HUES6 (cell line): ENCODE results near the gene ANKRD39.
"Not testable (repeated sequence)": the region's sequence is repeated elsewhere in the genome, so short reads cannot be mapped to it uniquely, and the experiment has no call there.

Experiments used
- H3K27ac ChIP-seq: 2 replicates; pipeline ENCODE4 v1.7.0; 2013; ENCODE audit warnings: low read depth, mild to moderate bottlenecking, low read length, inconsistent platforms
- H3K27me3 ChIP-seq: 2 replicates; pipeline ENCODE4 v1.6.1; 2013; ENCODE audit warnings: low read length; ENCODE audit not compliant: control insufficient read depth, insufficient read depth
- H3K36me3 ChIP-seq: 2 replicates; pipeline ENCODE4 v1.6.1; 2013; ENCODE audit warnings: low read length; ENCODE audit not compliant: control insufficient read depth, insufficient read depth
- H3K4me1 ChIP-seq: 2 replicates; pipeline ENCODE4 v1.6.1; 2013; ENCODE audit warnings: low read length; ENCODE audit not compliant: control insufficient read depth, insufficient read depth
- H3K4me3 ChIP-seq: 2 replicates; pipeline ENCODE4 v1.5.1; 2013; ENCODE audit warnings: low read depth, low read length
- H3K9ac ChIP-seq: one replicate; pipeline ENCODE4 v1.6.1; 2013; ENCODE audit warnings: mild to moderate bottlenecking, low read length
- H3K9me3 ChIP-seq: 2 replicates; pipeline ENCODE4 v1.6.1; 2013; ENCODE audit warnings: low read depth, low read length; ENCODE audit not compliant: control insufficient read depth, insufficient read depth

Gene ANKRD39

DNA sequence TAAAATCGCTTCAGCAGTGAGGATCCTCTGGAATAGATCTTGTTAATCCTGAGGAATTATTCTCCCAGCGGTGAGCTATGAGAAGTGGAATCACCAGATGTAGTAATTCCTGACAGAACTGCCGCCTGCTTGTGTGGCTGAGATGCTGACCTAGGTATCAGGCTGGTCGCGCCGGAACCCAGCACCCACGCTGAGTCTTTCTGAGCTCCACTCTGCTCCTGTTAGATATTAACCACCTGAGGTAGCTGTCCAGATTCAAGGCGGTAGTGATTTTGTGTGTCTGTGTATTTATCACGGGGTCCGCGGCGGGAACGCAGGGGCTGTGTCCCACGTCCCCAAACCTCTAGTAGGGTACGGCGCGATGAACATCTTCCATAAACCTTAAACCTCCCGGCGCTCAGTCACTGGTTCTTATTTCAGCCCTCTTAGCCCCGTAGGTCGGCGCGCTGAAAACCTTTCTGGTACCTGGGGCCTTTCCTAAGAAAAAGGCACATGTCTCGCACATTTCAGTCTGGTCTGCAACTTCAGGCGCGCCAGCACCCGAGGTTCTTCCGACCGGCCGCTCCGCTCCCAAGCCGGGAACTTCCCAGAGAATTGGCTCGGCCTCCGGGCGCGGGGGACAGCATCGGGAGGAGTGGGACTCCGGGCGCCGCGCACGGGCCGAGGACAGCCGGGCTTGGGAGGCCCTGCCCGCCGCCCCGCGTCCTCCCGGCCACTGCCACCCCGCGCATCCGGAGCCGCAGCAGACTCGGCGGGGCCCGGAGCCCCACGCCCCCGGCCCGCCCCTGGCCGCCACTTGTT is 42.3 kb downstream of the ANKRD39 start:
- Histone ChIP-seq H3K4me1 (peaks cover 33% of the 10 kb centered on the region), H3K27ac (no peak overlapping the region), H3K36me3 (peaks cover 13% of the 10 kb centered on the region), H3K4me3 (peak overlapping the region; percentile 94), H3K9me3 (no peaks in the 10 kb centered on the region), H3K27me3 (peaks cover 10% of the 10 kb centered on the region; the same call in 1 of the 2 replicates), H3K9ac (peak overlapping the region; percentile 35)

DNA sequence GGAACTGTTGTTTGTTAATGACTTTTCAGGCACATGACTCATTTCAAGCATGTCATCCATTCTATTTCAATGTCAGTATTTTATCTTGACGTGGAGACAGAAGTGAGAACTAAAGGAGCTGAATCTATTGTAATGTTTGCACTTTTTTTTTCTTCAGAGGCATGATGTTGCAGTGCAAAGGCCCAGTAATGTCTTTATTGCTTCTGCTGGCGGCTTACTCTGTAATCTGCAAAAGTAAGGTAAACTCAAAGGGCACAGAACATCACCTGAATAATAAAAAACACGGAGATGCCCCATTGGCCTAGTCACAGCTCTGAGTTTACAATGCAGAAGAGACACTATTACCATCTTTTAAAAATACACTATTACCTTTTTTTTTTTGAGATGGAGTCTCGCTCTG is 44.2 kb downstream of the ANKRD39 start:
- Histone ChIP-seq H3K36me3 (peaks cover 10% of the 10 kb centered on the region), H3K4me3 (no peak overlapping the region), H3K9ac (no peak overlapping the region), H3K4me1 (peaks cover 14% of the 10 kb centered on the region), H3K9me3 (no peaks in the 10 kb centered on the region), H3K27me3 (peaks cover 10% of the 10 kb centered on the region; the same call in 1 of the 2 replicates), H3K27ac (no peak overlapping the region)

DNA sequence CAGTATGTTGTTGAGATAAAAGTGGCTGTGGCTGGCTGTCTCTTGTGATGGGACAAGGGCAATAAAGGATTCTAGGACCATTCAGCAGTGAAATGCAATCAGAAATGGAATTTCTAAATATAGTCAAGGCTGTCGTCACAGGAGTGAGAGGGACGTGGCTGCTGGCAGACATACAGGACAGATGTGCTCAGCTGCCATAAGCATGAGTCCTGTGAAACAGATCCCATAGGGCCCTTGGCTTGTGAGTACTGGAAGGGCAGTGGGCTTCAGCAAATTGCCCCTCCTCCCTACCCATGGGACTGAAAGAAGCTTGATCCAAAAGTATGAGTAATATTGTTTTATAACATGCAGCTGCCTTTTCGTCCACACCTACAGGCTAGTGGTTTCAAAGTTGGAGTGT is 45.9 kb downstream of the ANKRD39 start:
- Histone ChIP-seq H3K4me3 (no peak overlapping the region), H3K9me3 (no peaks in the 10 kb centered on the region), H3K4me1 (no peaks in the 10 kb centered on the region), H3K27ac (no peak overlapping the region), H3K9ac (no peak overlapping the region), H3K27me3 (no peaks in the 10 kb centered on the region), H3K36me3 (peaks cover 7% of the 10 kb centered on the region; the same call in 1 of the 2 replicates)

DNA sequence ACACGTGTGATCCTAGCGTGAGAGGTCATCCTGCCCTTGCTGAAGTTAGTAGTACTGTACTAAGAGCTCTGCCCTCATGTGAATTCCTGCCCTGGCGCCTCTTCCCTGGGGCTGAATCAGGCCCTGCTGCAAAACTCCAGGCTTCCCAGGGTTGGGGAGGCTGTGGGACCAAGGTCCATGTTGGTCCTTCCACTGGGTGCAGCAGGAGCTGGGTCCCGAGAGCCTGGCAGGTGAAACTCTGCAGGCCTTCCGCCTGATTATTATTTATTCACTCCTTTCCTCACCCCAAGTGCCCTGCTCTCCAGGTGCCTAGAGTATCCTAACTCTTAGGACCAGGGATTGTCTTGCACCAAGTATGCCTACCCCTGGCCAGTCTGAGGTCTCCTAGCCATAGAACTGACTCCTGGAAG is 47.0 kb downstream of the ANKRD39 start:
- no peaks in the 10 kb centered on the region for H3K4me1 ChIP-seq
- peaks cover 7% of the 10 kb centered on the region; the same call in 1 of the 2 replicates for H3K36me3 ChIP-seq
- H3K9ac ChIP-seq = no peak overlapping the region
- no peak overlapping the region for H3K4me3 ChIP-seq
- no peaks in the 10 kb centered on the region for H3K27me3 ChIP-seq
- no peaks in the 10 kb centered on the region for H3K9me3 ChIP-seq
- H3K27ac ChIP-seq = no peak overlapping the region

DNA sequence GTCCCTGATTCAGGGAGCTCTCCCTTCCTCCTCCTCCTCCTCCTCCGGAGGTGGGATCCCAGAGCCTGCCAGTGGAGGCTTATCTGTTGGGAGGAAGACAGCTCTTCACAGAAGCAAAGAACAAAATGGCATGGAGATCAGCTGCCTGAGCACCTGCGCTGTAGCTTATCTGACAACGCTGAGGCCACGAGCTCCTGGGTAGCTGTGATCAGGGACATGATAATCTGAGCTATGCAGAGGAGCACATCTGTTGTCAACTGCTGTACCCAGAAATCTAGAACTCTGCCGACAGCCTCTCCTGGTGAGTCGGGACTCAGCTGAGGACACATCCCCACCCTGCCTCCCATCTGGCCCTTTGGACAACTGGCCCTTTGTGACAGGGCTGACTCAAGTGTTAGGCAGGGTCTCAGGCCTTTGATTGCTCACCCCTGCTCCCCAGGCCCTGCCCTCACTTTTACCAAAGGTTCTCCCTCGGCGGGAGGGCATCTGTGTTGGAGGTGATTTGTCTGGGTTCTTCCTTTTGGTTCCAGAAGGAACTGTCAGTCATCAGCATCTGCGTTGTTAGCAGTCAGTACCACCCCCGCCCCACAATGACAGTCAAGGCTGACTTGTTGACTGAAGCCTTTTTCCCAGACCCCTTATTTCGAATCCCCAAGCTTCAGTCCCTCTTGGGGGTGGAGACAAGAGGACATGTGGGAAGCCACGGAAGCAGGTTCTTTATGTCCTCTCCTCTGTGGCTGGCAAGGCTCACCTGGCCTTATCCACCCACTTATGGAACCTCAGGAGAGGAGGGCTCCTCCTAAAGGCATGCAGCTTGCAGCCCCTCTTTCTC is 47.6 kb downstream of the ANKRD39 start:
- H3K9me3 ChIP-seq = no peaks in the 10 kb centered on the region
- no peaks in the 10 kb centered on the region for H3K27me3 ChIP-seq
- no peak overlapping the region for H3K4me3 ChIP-seq
- H3K27ac ChIP-seq = no peak overlapping the region
- peaks cover 7% of the 10 kb centered on the region; the same call in 1 of the 2 replicates for H3K36me3 ChIP-seq
- H3K9ac ChIP-seq = no peak overlapping the region
- H3K4me1 ChIP-seq = no peaks in the 10 kb centered on the region

- no peaks in the 10 kb centered on the region for H3K9me3 ChIP-seq
- H3K27ac ChIP-seq = no peak overlapping the region
- H3K4me1 ChIP-seq = no peaks in the 10 kb centered on the region
- peaks cover 7% of the 10 kb centered on the region; the same call in 1 of the 2 replicates for H3K36me3 ChIP-seq
- no peak overlapping the region for H3K4me3 ChIP-seq
- H3K27me3 ChIP-seq = no peaks in the 10 kb centered on the region
- no peak overlapping the region for H3K9ac ChIP-seq
Observed at GRCh38 chr2:96809216-96809882, 48.5 kb downstream of the ANKRD39 start.

DNA sequence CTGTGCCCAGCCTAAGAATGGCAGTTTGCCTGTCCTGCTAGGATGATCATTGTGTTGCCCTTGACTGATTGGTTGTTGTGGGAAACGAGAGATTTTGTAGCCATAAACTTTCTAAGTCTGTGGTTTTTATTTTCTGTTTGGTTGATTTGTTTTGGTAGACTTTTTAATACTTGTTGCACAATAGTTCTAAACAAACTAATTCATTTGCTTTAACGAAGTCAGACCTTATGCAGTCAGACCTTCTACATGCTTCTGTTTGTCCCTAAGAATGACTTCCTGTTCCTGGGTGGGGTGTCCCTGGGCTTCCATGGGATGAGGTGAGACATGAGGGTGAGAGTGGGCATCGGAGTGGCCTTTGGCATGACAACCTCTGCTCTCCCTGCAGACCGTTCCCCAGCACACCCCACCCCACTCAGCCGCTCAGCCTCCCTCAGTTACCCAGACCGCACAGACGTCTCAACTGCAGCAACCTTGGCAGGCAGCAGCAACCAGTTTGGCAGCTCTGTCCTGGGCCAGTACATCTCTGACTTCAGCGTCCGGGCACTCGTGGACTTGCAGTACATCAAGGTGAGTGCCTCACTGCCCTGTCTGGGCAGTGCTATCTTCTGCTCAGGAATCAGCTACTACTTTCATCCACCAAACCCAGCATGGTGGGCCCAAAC is 49.5 kb downstream of the ANKRD39 start:
- Histone ChIP-seq H3K36me3 (peaks cover 7% of the 10 kb centered on the region; the same call in 1 of the 2 replicates), H3K9me3 (no peaks in the 10 kb centered on the region), H3K4me1 (no peaks in the 10 kb centered on the region), H3K9ac (no peak overlapping the region), H3K27me3 (no peaks in the 10 kb centered on the region), H3K27ac (no peak overlapping the region), H3K4me3 (no peak overlapping the region)

GRCh38 chr2:96807127-96807471 is 50.7 kb downstream of the ANKRD39 start:
- Histone ChIP-seq H3K9ac (no peak overlapping the region), H3K4me1 (no peaks in the 10 kb centered on the region), H3K4me3 (no peak overlapping the region), H3K27ac (no peak overlapping the region), H3K36me3 (peaks cover 10% of the 10 kb centered on the region), H3K27me3 (no peaks in the 10 kb centered on the region), H3K9me3 (no peaks in the 10 kb centered on the region)

DNA sequence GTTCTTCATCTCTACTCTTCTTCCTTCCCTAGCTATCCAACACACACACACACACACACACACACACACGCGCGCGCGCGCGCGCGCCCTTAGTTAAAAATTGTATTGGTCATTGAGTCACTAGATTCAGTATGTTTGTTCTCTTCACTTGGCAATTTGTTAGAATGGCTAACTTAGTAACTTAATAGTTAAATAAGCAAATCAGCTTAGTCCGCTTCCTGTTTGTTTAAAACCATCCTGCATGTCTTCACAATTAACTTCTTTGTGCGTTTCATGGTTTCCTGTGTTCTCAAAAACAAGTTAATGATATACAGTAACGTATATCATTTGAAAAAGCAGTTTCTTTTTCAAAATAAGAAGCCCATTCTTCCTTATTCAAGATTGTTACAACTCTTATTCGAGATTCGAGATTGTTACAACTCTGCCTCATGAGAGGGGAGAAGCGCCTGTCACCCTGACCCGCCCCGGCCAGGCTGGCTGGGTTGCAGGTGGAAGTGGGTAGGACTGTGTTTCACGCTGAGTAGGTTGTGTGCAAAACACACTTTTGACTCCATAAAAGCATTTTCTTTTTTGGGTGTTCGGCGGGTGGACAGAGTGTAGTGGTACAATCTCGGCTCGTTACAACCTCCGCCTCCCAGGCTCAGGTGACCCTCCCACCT is 51.2 kb downstream of the ANKRD39 start:
- H3K27ac ChIP-seq = no peak overlapping the region
- no peak overlapping the region for H3K9ac ChIP-seq
- peaks cover 15% of the 10 kb centered on the region for H3K36me3 ChIP-seq
- no peaks in the 10 kb centered on the region for H3K27me3 ChIP-seq
- H3K4me1 ChIP-seq = no peaks in the 10 kb centered on the region
- H3K9me3 ChIP-seq = no peaks in the 10 kb centered on the region
- no peak overlapping the region for H3K4me3 ChIP-seq

- not testable (repeated sequence) for H3K9ac ChIP-seq, H3K27ac ChIP-seq, H3K27me3 ChIP-seq, H3K4me3 ChIP-seq, H3K9me3 ChIP-seq, H3K4me1 ChIP-seq
- peaks cover 16% of the 10 kb centered on the region for H3K36me3 ChIP-seq
Observed at GRCh38 chr2:96805946-96806345, 51.9 kb downstream of the ANKRD39 start.
